GM12878 (cell line): ENCODE measurements around the gene PTPN22. TPM values are rescaled to one million over a fixed set of nuclear protein-coding genes. Genes with fewer than 3 reads are reported as not detected.

Experiments
- EED ChIP-seq: sonication (generic); IDR thresholded peaks from 2 replicates; pipeline ENCODE4 v1.6.1; 2016; ENCODE audit warnings: antibody characterized with exemption, low read depth
- GABPA ChIP-seq: IDR thresholded peaks from 2 replicates; pipeline ENCODE4 v1.6.1; 2014; ENCODE audit warnings: antibody characterized with exemption, low read depth, mild to moderate bottlenecking, inconsistent platforms
- SIN3A ChIP-seq: IDR thresholded peaks from 2 replicates; pipeline ENCODE4 v1.6.1; 2012; ENCODE audit warnings: low read depth, low read length, improper control_type of control experiment
- YY1 ChIP-seq: IDR thresholded peaks from 2 replicates; pipeline ENCODE4 v1.6.1; 2011; ENCODE audit warnings: low read depth, mild to moderate bottlenecking, low read length
- polyA plus RNA-seq, 11 experiments: library from polyadenylated mRNA; depleted of rRNA in 4 of 11; unstranded in 6 of 11; stranded (reverse) in 5 of 11; fragments of >200 nt; fragmentation: Nextera tagmentation in 4 of 11; fragmentation: Illumina TruSeq in 1 of 11; extraction: Ambion mirVana in 4 of 11; extraction: Trizol in 1 of 11; gene quantifications; 1 replicate in 1 of 11; 2 replicates in 10 of 11; pipeline versions ENCODE4 v1.2.1 to v1.2.3, GENCODE V29; 2011 to 2016; ENCODE audit warnings: inconsistent platforms in 2 of 11, missing spikeins in 2 of 11, low read depth in 1 of 11
- total RNA-seq, 4 experiments: library from RNA; depleted of rRNA in 3 of 4; stranded (reverse); fragments of >200 nt in 3 of 4; fragmentation: Illumina TruSeq in 1 of 4; extraction: Trizol in 1 of 4; gene quantifications; 2 replicates each; pipeline versions ENCODE4 v1.2.1 to v1.2.3, GENCODE V29; 2013 to 2021
- TF ChIP-seq, protein P1 (sequence below): fragments of 450-650 bp; formaldehyde crosslinking; IDR thresholded peaks from 2 replicates; pipeline ENCODE4 v1.4.0; 2020; ENCODE audit warnings: mild to moderate bottlenecking, moderate library complexity
- TF ChIP-seq, protein P2 (sequence below): fragments of 150-350 bp; IDR thresholded peaks from 2 replicates; pipeline ENCODE4 v1.6.1; 2014; ENCODE audit warnings: mild to moderate bottlenecking, low read depth, low read length

PTPN22 gene
- total and polyA plus RNA-seq, 10 of the 15 experiments (the other 5 are each of a cell fraction or from before 2014, with no cell fraction given): 22.8 to 65.1 (median 44.9) TPM

DNA sequence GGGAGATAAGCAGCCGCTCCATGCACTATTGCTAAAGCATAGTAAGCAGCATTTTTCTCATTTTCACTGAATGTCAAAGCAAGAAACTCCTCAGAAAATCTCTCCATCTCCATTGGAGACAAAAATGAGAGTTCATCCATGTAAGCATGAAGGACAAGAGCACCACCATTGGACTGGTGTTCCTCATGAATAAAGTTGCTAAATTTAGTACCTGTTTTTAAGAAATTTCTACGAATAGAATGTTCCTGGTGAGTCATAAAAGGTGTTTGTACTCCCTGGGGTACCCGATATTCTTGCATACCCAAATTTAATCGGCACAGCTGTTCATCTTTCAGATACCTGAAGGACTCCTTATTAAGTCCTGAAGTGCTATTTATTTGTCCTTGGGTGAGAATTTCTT is 74.0 kb downstream of the PTPN22 start (continued):
- TF ChIP-seq, protein P1, sequence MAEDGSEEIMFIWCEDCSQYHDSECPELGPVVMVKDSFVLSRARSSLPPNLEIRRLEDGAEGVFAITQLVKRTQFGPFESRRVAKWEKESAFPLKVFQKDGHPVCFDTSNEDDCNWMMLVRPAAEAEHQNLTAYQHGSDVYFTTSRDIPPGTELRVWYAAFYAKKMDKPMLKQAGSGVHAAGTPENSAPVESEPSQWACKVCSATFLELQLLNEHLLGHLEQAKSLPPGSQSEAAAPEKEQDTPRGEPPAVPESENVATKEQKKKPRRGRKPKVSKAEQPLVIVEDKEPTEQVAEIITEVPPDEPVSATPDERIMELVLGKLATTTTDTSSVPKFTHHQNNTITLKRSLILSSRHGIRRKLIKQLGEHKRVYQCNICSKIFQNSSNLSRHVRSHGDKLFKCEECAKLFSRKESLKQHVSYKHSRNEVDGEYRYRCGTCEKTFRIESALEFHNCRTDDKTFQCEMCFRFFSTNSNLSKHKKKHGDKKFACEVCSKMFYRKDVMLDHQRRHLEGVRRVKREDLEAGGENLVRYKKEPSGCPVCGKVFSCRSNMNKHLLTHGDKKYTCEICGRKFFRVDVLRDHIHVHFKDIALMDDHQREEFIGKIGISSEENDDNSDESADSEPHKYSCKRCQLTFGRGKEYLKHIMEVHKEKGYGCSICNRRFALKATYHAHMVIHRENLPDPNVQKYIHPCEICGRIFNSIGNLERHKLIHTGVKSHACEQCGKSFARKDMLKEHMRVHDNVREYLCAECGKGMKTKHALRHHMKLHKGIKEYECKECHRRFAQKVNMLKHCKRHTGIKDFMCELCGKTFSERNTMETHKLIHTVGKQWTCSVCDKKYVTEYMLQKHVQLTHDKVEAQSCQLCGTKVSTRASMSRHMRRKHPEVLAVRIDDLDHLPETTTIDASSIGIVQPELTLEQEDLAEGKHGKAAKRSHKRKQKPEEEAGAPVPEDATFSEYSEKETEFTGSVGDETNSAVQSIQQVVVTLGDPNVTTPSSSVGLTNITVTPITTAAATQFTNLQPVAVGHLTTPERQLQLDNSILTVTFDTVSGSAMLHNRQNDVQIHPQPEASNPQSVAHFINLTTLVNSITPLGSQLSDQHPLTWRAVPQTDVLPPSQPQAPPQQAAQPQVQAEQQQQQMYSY: no peak
- TF ChIP-seq EED (no peak), SIN3A (no peak), YY1 (no peak), GABPA (no peak)
- TF ChIP-seq, protein P2, sequence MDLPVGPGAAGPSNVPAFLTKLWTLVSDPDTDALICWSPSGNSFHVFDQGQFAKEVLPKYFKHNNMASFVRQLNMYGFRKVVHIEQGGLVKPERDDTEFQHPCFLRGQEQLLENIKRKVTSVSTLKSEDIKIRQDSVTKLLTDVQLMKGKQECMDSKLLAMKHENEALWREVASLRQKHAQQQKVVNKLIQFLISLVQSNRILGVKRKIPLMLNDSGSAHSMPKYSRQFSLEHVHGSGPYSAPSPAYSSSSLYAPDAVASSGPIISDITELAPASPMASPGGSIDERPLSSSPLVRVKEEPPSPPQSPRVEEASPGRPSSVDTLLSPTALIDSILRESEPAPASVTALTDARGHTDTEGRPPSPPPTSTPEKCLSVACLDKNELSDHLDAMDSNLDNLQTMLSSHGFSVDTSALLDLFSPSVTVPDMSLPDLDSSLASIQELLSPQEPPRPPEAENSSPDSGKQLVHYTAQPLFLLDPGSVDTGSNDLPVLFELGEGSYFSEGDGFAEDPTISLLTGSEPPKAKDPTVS: no peak
- TF ChIP-seq, all 136 proteins: peak for 0
